IMR-90 (cell line): ENCODE results near the gene GCNT3. TPM values are rescaled to one million over a fixed set of nuclear protein-coding genes. Genes with fewer than 3 reads are reported as not detected.

Experiments used
- ATAC-seq: fragments of 200-7000 bp; cut with Tn5 transposase; 2 replicates; pipeline ENCODE4 v1.9.1; 2020; ENCODE audit warnings: low read depth, mild to moderate bottlenecking, moderate library complexity
- BruUV-seq: library from RNA; stranded (reverse); fragments of 400-500 nt; replicated peaks from 2 replicates; lab custom pipeline; 2021; lab: Mats Ljungman, UMichigan
- CTCF ChIA-PET: fragments of 300-600 bp; formaldehyde crosslinking; extraction: SDS; loops from one replicate; lab custom pipeline; 2021; ENCODE audit warnings: antibody characterized with exemption; lab: Yijun Ruan, JAX
- POLR2A ChIA-PET: fragments of 300-600 bp; sonication (Branson Sonifier 250); formaldehyde crosslinking; loops from one replicate; lab custom pipeline; 2022; ENCODE audit warnings: antibody characterized with exemption; ENCODE audit not compliant: unreplicated experiment; lab: Charles Lee
- DNase-seq: peaks from one replicate; pipeline ENCODE4 v3.0.0; 2013
- H2AFZ ChIP-seq: replicated peaks from 2 replicates; pipeline ENCODE3; 2013; ENCODE audit warnings: low read length, mild to moderate bottlenecking; ENCODE audit not compliant: poor library complexity
- H2AK5ac ChIP-seq: 2 replicates; pipeline ENCODE4 v1.6.1; 2013; ENCODE audit warnings: low read depth, low read length, inconsistent platforms
- H2AK9ac ChIP-seq: replicated peaks from 2 replicates; pipeline ENCODE3; 2013; ENCODE audit warnings: mild to moderate bottlenecking, low read depth, low read length, moderate library complexity; ENCODE audit not compliant: poor library complexity
- H2BK120ac ChIP-seq: 2 replicates; pipeline ENCODE4 v1.6.1; 2013; ENCODE audit warnings: low read depth, low read length, inconsistent platforms
- H2BK15ac ChIP-seq: 3 replicates; pipeline ENCODE4 v1.6.1; 2013; ENCODE audit warnings: low read depth, low read length, inconsistent platforms
- H2BK20ac ChIP-seq: 2 replicates; pipeline ENCODE4 v1.6.1; 2013; ENCODE audit warnings: low read depth, mild to moderate bottlenecking, inconsistent platforms, low read length, moderate library complexity
- H2BK5ac ChIP-seq: 2 replicates; pipeline ENCODE4 v1.6.1; 2013; ENCODE audit warnings: mild to moderate bottlenecking, low read depth, low read length, inconsistent platforms; ENCODE audit not compliant: poor library complexity, severe bottlenecking
- H3K14ac ChIP-seq: replicated peaks from 2 replicates; pipeline ENCODE4 v1.6.1; 2013; ENCODE audit warnings: low read depth, low read length, inconsistent platforms
- H3K18ac ChIP-seq: 2 replicates; pipeline ENCODE4 v1.6.1; 2013; ENCODE audit warnings: low read depth, low read length, control low read depth
- H3K23ac ChIP-seq: 2 replicates; pipeline ENCODE4 v1.6.1; 2013; ENCODE audit warnings: low read depth, low read length, inconsistent platforms
- H3K27ac ChIP-seq: 2 replicates; pipeline ENCODE4 v1.5.1; 2013; ENCODE audit warnings: mild to moderate bottlenecking, control low read depth, low read length; ENCODE audit not compliant: insufficient read depth
- H3K27me3 ChIP-seq: 2 replicates; pipeline ENCODE4 v1.6.1; 2013; ENCODE audit warnings: low read length; ENCODE audit not compliant: control insufficient read depth, insufficient read depth
- H3K36me3 ChIP-seq: 2 replicates; pipeline ENCODE4 v1.6.1; 2013; ENCODE audit warnings: low read length, mixed read lengths; ENCODE audit not compliant: control insufficient read depth, insufficient read depth
- H3K4ac ChIP-seq: 2 replicates; pipeline ENCODE4 v1.6.1; 2013; ENCODE audit warnings: low read depth, low read length, inconsistent platforms
- H3K4me1 ChIP-seq: 2 replicates; pipeline ENCODE4 v1.6.1; 2013; ENCODE audit warnings: low read length, mixed read lengths; ENCODE audit not compliant: control insufficient read depth, insufficient read depth
- H3K4me2 ChIP-seq: 2 replicates; pipeline ENCODE4 v1.6.1; 2013; ENCODE audit warnings: low read depth, mild to moderate bottlenecking, control low read depth, low read length, moderate library complexity
- H3K4me3 ChIP-seq: 2 replicates; pipeline ENCODE4 v1.5.1; 2013; ENCODE audit warnings: low read depth, mild to moderate bottlenecking, control low read depth, low read length, moderate library complexity; ENCODE audit not compliant: insufficient read depth
- H3K56ac ChIP-seq: 2 replicates; pipeline ENCODE4 v1.6.1; 2013; ENCODE audit warnings: low read length, inconsistent platforms; ENCODE audit not compliant: insufficient read depth; ENCODE audit errors: extremely low read depth
- H3K79me1 ChIP-seq, 2 experiments: 2 replicates each; pipeline ENCODE4 v1.6.1; 2013; ENCODE audit warnings: low read length in 2 of 2, inconsistent platforms in 1 of 2, low read depth in 1 of 2
- H3K9ac ChIP-seq: 2 replicates; pipeline ENCODE4 v1.6.1; 2013; ENCODE audit warnings: low read depth, low read length, control low read depth
- H3K9me1 ChIP-seq: 2 replicates; pipeline ENCODE4 v1.6.1; 2013; ENCODE audit warnings: low read length, inconsistent platforms; ENCODE audit not compliant: insufficient read depth
- H3K9me3 ChIP-seq: 2 replicates; pipeline ENCODE4 v1.6.1; 2013; ENCODE audit warnings: low read length; ENCODE audit not compliant: control insufficient read depth, insufficient read depth
- H4K20me1 ChIP-seq: 2 replicates; pipeline ENCODE4 v1.6.1; 2013; ENCODE audit warnings: low read length, inconsistent platforms; ENCODE audit not compliant: insufficient read depth
- H4K5ac ChIP-seq: 2 replicates; pipeline ENCODE4 v1.6.1; 2013; ENCODE audit warnings: mild to moderate bottlenecking, low read depth, low read length, control low read depth
- H4K8ac ChIP-seq, 2 experiments: 2 replicates each; pipeline ENCODE4 v1.6.1; 2013; ENCODE audit warnings: low read depth in 2 of 2, low read length in 2 of 2, control low read depth in 1 of 2, inconsistent platforms in 1 of 2
- H4K91ac ChIP-seq: 2 replicates; pipeline ENCODE4 v1.6.1; 2013; ENCODE audit warnings: low read depth, low read length, inconsistent platforms; ENCODE audit not compliant: insufficient read depth
- BHLHE40 ChIP-seq: fragments of 150-350 bp; IDR thresholded peaks from 2 replicates; pipeline ENCODE4 v1.6.1; 2016; ENCODE audit warnings: mild to moderate bottlenecking, low read depth, low read length
- CEBPB ChIP-seq: IDR thresholded peaks from 2 replicates; pipeline ENCODE4 v1.6.1; 2012; ENCODE audit warnings: low read depth, low read length, improper control_type of control experiment
- FOS ChIP-seq: fragments of 150-350 bp; IDR thresholded peaks from 2 replicates; pipeline ENCODE4 v1.6.1; 2016; ENCODE audit warnings: low read depth, low read length
- NFE2L2 ChIP-seq: fragments of 150-350 bp; IDR thresholded peaks from 2 replicates; pipeline ENCODE4 v1.6.1; 2016; ENCODE audit warnings: low read depth, mild to moderate bottlenecking, low read length
- RAD21 ChIP-seq: IDR thresholded peaks from 2 replicates; pipeline ENCODE4 v1.6.1; 2012; ENCODE audit warnings: low read length, improper control_type of control experiment
- RCOR1 ChIP-seq: IDR thresholded peaks from 2 replicates; pipeline ENCODE4 v1.6.1; 2012; ENCODE audit warnings: mild to moderate bottlenecking, low read length, improper control_type of control experiment; ENCODE audit not compliant: insufficient replicate concordance
- RFX5 ChIP-seq: IDR thresholded peaks from 2 replicates; pipeline ENCODE4 v1.8.0; 2012; ENCODE audit warnings: low read depth, mild to moderate bottlenecking, low read length, moderate library complexity
- SMC3 ChIP-seq: fragments of 150-350 bp; IDR thresholded peaks from 2 replicates; pipeline ENCODE4 v1.6.1; 2016; ENCODE audit warnings: low read depth, mild to moderate bottlenecking, antibody characterized with exemption, low read length, moderate library complexity
- WGBS, 2 experiments: methylation state at CpG; one replicate each; pipeline versions ENCODE4 v1.1.5 to v1.1.7; 2013; ENCODE audit warnings: missing lambda C conversion rate in 2 of 2; ENCODE audit not compliant: insufficient read length in 1 of 2; ENCODE audit errors: extremely low coverage in 2 of 2; 5-methylcytosine and 5-hydroxymethylcytosine counted together
- dilution Hi-C: fragments of 300-500 bp; cut with HindIII; formaldehyde crosslinking; loops from one replicate; pipeline ENCODE4 v1.14.3; 2018; ENCODE audit warnings: low sequenced_read_pairs; ENCODE audit not compliant: unreplicated experiment
- in situ Hi-C: fragments of 300-500 bp; cut with MboI; formaldehyde crosslinking; loops from 3 replicates; pipeline ENCODE4 v1.14.3; 2019; ENCODE audit warnings: low sequenced_read_pairs, inconsistent platforms, mixed read lengths
- intact Hi-C: fragments of 100-400 bp; cut with micrococcal nuclease; formaldehyde crosslinking; loops from 2 replicates; pipeline ENCODE4 v1.10.0; 2022
- polyA plus RNA-seq, 3 experiments: library from polyadenylated mRNA; depleted of rRNA; stranded (reverse); fragments of >200 nt; gene quantifications; 2 replicates each; pipeline ENCODE4 v1.2.3, GENCODE V29; 2012; ENCODE audit warnings: low replicate concordance in 1 of 3
- total RNA-seq: library from RNA; depleted of rRNA; stranded (reverse); fragments of >200 nt; gene quantifications from 2 replicates; pipeline ENCODE4 v1.2.3, GENCODE V29; 2012
- TF ChIP-seq, protein P1 (sequence below): conservative IDR thresholded peaks from 2 replicates; pipeline ENCODE4 v1.5.1; 2012; ENCODE audit warnings: mild to moderate bottlenecking, low read depth, low read length, improper control_type of control experiment
- TF ChIP-seq, protein P2 (sequence below): fragments of 150-350 bp; IDR thresholded peaks from 2 replicates; pipeline ENCODE4 v1.6.1; 2017; ENCODE audit warnings: mild to moderate bottlenecking, antibody characterized with exemption, low read length, low read depth

Gene GCNT3
- total and polyA plus RNA-seq, 2 of the 4 experiments (the other 2 are of a cell fraction) = not detected

DNA sequence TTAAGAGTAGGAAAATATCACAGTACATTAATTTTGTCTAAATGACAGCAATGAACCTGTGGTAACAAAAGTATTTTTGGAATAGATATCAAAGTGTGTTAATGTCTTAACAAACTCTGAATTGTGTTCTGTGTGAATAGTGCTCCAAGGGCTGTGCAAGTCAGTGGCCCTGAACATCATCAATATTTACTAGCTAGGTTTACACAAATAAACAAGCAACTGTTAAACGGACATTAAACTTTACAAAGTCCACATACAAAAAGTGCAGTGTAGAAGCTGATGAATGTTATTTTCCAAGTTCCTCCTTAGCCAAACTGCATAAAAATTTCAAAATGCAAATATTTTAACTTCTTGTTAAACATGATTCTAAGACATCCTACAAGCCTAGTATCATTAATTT is 47.8 kb downstream of the GCNT3 start:
- H4K91ac ChIP-seq = no peak overlapping the region
- no peak overlapping the region for H2AFZ ChIP-seq
- H4K8ac ChIP-seq = no peak overlapping the region
- no peak overlapping the region for H3K27ac ChIP-seq
- H3K4ac ChIP-seq = no peak overlapping the region
- H2AK5ac ChIP-seq = no peak overlapping the region
- no peak overlapping the region for H3K4me3 ChIP-seq
- in situ Hi-C loops = no loop called here
- intact Hi-C loops = no loop called here
- peaks cover 2% of the 10 kb centered on the region for H3K36me3 ChIP-seq
- no peak overlapping the region for H3K56ac ChIP-seq
- peaks cover 3% of the 10 kb centered on the region for H3K9me1 ChIP-seq
- no peak for TF ChIP-seq RCOR1
- no peak for TF ChIP-seq FOS
- TF ChIP-seq RAD21 = no peak
- TF ChIP-seq CEBPB = no peak
- TF ChIP-seq NFE2L2 = no peak
- TF ChIP-seq, protein P1, sequence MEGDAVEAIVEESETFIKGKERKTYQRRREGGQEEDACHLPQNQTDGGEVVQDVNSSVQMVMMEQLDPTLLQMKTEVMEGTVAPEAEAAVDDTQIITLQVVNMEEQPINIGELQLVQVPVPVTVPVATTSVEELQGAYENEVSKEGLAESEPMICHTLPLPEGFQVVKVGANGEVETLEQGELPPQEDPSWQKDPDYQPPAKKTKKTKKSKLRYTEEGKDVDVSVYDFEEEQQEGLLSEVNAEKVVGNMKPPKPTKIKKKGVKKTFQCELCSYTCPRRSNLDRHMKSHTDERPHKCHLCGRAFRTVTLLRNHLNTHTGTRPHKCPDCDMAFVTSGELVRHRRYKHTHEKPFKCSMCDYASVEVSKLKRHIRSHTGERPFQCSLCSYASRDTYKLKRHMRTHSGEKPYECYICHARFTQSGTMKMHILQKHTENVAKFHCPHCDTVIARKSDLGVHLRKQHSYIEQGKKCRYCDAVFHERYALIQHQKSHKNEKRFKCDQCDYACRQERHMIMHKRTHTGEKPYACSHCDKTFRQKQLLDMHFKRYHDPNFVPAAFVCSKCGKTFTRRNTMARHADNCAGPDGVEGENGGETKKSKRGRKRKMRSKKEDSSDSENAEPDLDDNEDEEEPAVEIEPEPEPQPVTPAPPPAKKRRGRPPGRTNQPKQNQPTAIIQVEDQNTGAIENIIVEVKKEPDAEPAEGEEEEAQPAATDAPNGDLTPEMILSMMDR = no peak
- TF ChIP-seq, protein P2, sequence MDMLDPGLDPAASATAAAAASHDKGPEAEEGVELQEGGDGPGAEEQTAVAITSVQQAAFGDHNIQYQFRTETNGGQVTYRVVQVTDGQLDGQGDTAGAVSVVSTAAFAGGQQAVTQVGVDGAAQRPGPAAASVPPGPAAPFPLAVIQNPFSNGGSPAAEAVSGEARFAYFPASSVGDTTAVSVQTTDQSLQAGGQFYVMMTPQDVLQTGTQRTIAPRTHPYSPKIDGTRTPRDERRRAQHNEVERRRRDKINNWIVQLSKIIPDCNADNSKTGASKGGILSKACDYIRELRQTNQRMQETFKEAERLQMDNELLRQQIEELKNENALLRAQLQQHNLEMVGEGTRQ = no peak
- TF ChIP-seq RFX5 = no peak
- no peak for TF ChIP-seq SMC3
- TF ChIP-seq BHLHE40 = no peak
- H3K4me1 ChIP-seq = no peaks in the 10 kb centered on the region; the same call in 1 of the 2 replicates
- POLR2A ChIA-PET = no interaction called here
- no CpG with 5 or more reads among the region's 1 CpG for WGBS, 2 experiments
- H2BK120ac ChIP-seq = no peak overlapping the region
- H4K20me1 ChIP-seq = peaks cover 3% of the 10 kb centered on the region; the same call in 1 of the 2 replicates
- no peak overlapping the region for H2AK9ac ChIP-seq
- CTCF ChIA-PET = no interaction called here
- peaks cover 10 to 24% of the 10 kb centered on the region in 2 experiments; a peak in 2 of 4 replicates for H3K79me1 ChIP-seq
- H3K9ac ChIP-seq = no peak overlapping the region
- H2BK20ac ChIP-seq = no peak overlapping the region
- DNase-seq (no peak), ATAC-seq (no peak)
- H3K18ac ChIP-seq = no peak overlapping the region
- H3K14ac ChIP-seq = no peak overlapping the region
- H3K27me3 ChIP-seq = no peaks in the 10 kb centered on the region
- H3K23ac ChIP-seq = no peak overlapping the region
- no peak overlapping the region for H3K4me2 ChIP-seq
- H3K9me3 ChIP-seq = no peaks in the 10 kb centered on the region
- dilution Hi-C loops = no loop called here
- no peak overlapping the region for H2BK5ac ChIP-seq
- no peak overlapping the region for H4K5ac ChIP-seq
- H2BK15ac ChIP-seq = no peak overlapping the region
- no TSS peak for BruUV-seq
